Upper lobe of right lung (tissue), 1 donor: ENCODE data around the gene DLX5. TPM values are rescaled to one million over a fixed set of nuclear protein-coding genes. Genes with fewer than 3 reads are reported as not detected.
A peak's percentile ranks its signal among the peaks of the same experiment; 100 is the strongest.
"Not testable (repeated sequence)": the region's sequence is repeated elsewhere in the genome, so short reads cannot be mapped to it uniquely, and the experiment has no call there.

Source experiments
- ATAC-seq: fragments of 200-7000 bp; cut with Tn5 transposase; one replicate; pipeline ENCODE4 v1.9.1; 2020; ENCODE audit warnings: mild to moderate bottlenecking, moderate library complexity
- DNase-seq: peaks from one replicate; pipeline ENCODE4 v3.0.0-alpha.2; 2020
- H3K27ac ChIP-seq: fragments of 200-600 bp; one replicate; pipeline ENCODE4 v1.8.0; 2022
- H3K27me3 ChIP-seq: fragments of 200-600 bp; one replicate; pipeline ENCODE4 v1.8.0; 2022; ENCODE audit warnings: mild to moderate bottlenecking
- H3K36me3 ChIP-seq: fragments of 200-600 bp; one replicate; pipeline ENCODE4 v1.8.0; 2022
- H3K4me1 ChIP-seq: fragments of 200-600 bp; one replicate; pipeline ENCODE4 v1.8.0; 2022
- H3K4me3 ChIP-seq: fragments of 200-600 bp; one replicate; pipeline ENCODE4 v1.8.0; 2022; ENCODE audit warnings: mild to moderate bottlenecking
- H3K9me3 ChIP-seq: fragments of 200-600 bp; one replicate; pipeline ENCODE4 v1.8.0; 2022
- CTCF ChIP-seq: fragments of 200-600 bp; IDR thresholded peaks from one replicate; pipeline ENCODE4 v1.8.0; 2022; ENCODE audit warnings: antibody characterized with exemption
- intact Hi-C: fragments of 100-400 bp; cut with DNase I; formaldehyde crosslinking; loops from one replicate; pipeline ENCODE4 v1.11.0; 2022
- long read RNA-seq: library from polyadenylated mRNA; unstranded; transcript quantifications from one replicate; pipeline ENCODE4 v2.0.0, GENCODE V29; 2021
- total RNA-seq: library from RNA; stranded (reverse); fragmentation: NEBNext Ultra II Directional; extraction: Animal tissue kit (Norgen Biotek cat#: 25700); gene quantifications from one replicate; pipeline ENCODE4 v1.2.1, GENCODE V29; 2021
- donor health status: DM: no; HTN: yes; CAD: no; lungs with severe emphysema.

The DLX5 gene
- total RNA-seq, result not detected
- long read RNA-seq, result 0 reads

- ATAC-seq (no peak), DNase-seq (no peak)
- H3K4me1 ChIP-seq, result peaks cover 22% of the 10 kb centered on the region
- no peak for TF ChIP-seq CTCF
- intact Hi-C loops, result no loop called here
- no peak within 1 kb of the TSS for H3K27ac ChIP-seq
- H3K27me3 ChIP-seq, result peaks cover 78% of the 10 kb centered on the region
- no peaks in the 10 kb centered on the region for H3K36me3 ChIP-seq
- no peaks in the 10 kb centered on the region for H3K9me3 ChIP-seq
- peak within 1 kb of the TSS; percentile 29 for H3K4me3 ChIP-seq
Measured at GRCh38 chr7:97024209-97025129, at the start of gene DLX5. TSS of gene DLX5 (minus strand) at chr7:97024831. CDS start at chr7:97024623, 208 bp downstream.

GRCh38 chr7:97072025-97072424 is 47.4 kb upstream of the DLX5 start:
- H3K4me3 ChIP-seq, H3K4me1 ChIP-seq, H3K27ac ChIP-seq, H3K36me3 ChIP-seq, ATAC-seq, H3K27me3 ChIP-seq, DNase-seq, H3K9me3 ChIP-seq, intact Hi-C loops: not testable (repeated sequence)

- Histone ChIP-seq H3K9me3 (no peaks in the 10 kb centered on the region), H3K4me1 (no peaks in the 10 kb centered on the region), H3K4me3 (no peak overlapping the region), H3K27me3 (no peaks in the 10 kb centered on the region), H3K36me3 (no peaks in the 10 kb centered on the region), H3K27ac (no peak overlapping the region)
- intact Hi-C loops, result loop anchor here (10.0 kb wide), 1 partner anchor 1150 kb away; no protein-coding TSS in a partner anchor
- no peak for DNase-seq
- TF ChIP-seq CTCF, result peak; percentile 74
- ATAC-seq, result peak; percentile 79
Measured at GRCh38 chr7:97064972-97065587, 40.4 kb upstream of the DLX5 start.

- DNase-seq (no peak), ATAC-seq (no peak)
- Histone ChIP-seq H3K27me3 (no peaks in the 10 kb centered on the region), H3K4me3 (no peak overlapping the region), H3K36me3 (no peaks in the 10 kb centered on the region), H3K27ac (no peak overlapping the region), H3K4me1 (no peaks in the 10 kb centered on the region), H3K9me3 (no peaks in the 10 kb centered on the region)
- intact Hi-C loops, result loop anchor here (10.0 kb wide), 1 partner anchor 1149 kb away; no protein-coding TSS in a partner anchor
- TF ChIP-seq CTCF, result no peak
Measured at GRCh38 chr7:97064020-97064419, 39.4 kb upstream of the DLX5 start.

GRCh38 chr7:97043281-97043680 is 18.6 kb upstream of the DLX5 start:
- Histone ChIP-seq H3K27ac (no peak overlapping the region), H3K36me3 (no peaks in the 10 kb centered on the region), H3K4me1 (no peaks in the 10 kb centered on the region), H3K9me3 (no peaks in the 10 kb centered on the region), H3K27me3 (peaks cover 4% of the 10 kb centered on the region), H3K4me3 (no peak overlapping the region)
- no peak for TF ChIP-seq CTCF
- no peak for ATAC-seq
- no peak for DNase-seq
- intact Hi-C loops, result no loop called here
